ENCODE data around the gene PRKCG.

GRCh38 chr19:53908935-53909415 is 27.0 kb downstream of the PRKCG start, which contains the start of gene CACNG7:
- TF ChIP-seq POLR2A (IDR thresholded peaks at IDR 0.05; ENCODE audit: low read depth, low read length) (no peak), POLR2AphosphoS5 (IDR thresholded peaks at IDR 0.05; ENCODE audit: low read depth, low read length) (no peak)
